ENCODE measurements around the gene HMG20A. TPM values are rescaled to one million over a fixed set of nuclear protein-coding genes. Genes with fewer than 3 reads are reported as not detected.
A peak's percentile ranks its signal among the peaks of the same experiment; 100 is the strongest.

The HMG20A gene
- total and polyA plus RNA-seq, 9 of the 15 experiments (the other 6 are each of a cell fraction or from before 2014, with no cell fraction given), result 25.0 to 68.1 (median 38.9) TPM

DNA sequence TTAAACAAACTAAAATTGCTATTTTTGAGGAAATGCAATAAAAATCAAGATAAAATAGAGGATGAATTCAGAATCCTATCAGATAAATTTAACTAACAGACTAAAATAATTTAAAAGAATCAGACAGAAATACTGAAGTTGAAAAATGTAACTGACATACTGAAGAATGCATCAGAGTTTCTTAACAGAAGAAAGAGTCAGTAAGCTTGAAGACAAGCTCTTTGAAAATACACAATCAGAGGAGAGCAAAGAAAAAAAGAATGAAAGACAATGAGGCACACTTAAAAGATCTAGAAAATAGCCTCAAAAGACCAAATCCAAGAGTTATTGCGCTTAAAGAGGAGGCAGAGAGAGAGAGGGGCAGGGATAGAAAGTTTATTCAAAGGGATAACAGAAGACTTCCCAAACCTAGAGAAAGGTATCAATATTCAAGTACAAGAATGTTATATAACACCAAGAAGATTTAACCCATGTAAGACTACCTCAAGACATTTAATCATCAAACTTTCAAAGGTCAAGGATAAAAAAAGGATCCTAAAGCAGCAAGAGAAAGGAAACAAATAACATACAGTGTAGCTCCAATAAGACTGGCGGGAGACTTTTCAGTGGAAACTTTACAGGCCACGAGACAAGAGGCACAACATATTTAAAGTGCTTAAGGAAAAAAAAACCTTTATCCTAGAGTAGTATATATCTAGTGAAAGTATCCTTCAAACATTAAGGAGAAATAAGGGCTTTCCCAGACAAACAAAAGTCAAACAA is 25.5 kb upstream of the HMG20A start:
- POLR2A ChIA-PET, result no interaction called here

More for the DNA sequence above, 25.5 kb upstream of the HMG20A start:
- H4K20me1 ChIP-seq (replicated peaks; ENCODE audit: control insufficient read depth, insufficient read depth, low read length), result no peaks in the 10 kb centered on the region; the same call in 1 of the 2 replicates
- H3K9me3 ChIP-seq (replicated peaks; ENCODE audit: control insufficient read depth, insufficient read depth, low read depth, low read length), result 0 out of 2 replicates have a peak, but pooled peaks cover 2% of the 10 kb centered on the region
- no peak for DNase-seq (ENCODE audit: extremely low read depth in 1 of 4, low spot score in 3 of 4)
- no peak overlapping the region for H3K4me2 ChIP-seq (ENCODE audit: insufficient read depth, low read length)
- FAIRE-seq, result no peak
- CTCF ChIA-PET (ENCODE audit: low intra/inter-chr PET ratio), result no interaction called here
- H3K9ac ChIP-seq (ENCODE audit: insufficient read depth in 1 of 2, low read depth in 2 of 2, low read length in 2 of 2), result no peak overlapping the region
- H3K27ac ChIP-seq (ENCODE audit: extremely low read depth, low read depth, low read length), result no peak overlapping the region
- H3K4me3 ChIP-seq, result no peak overlapping the region
- no peak overlapping the region for H2AFZ ChIP-seq (ENCODE audit: low read depth, low read length)
- TF ChIP-seq E2F6 (IDR thresholded peaks at IDR 0.05; ENCODE audit: borderline replicate concordance in 1 of 2, extremely low read depth in 1 of 2, insufficient read depth in 1 of 2, insufficient read length in 1 of 2, low read depth in 1 of 2, low read length in 1 of 2, poor library complexity in 1 of 2, severe bottlenecking in 1 of 2), result no peak
- TF ChIP-seq TRIM24 (IDR thresholded peaks at IDR 0.05), result 0 out of 4 replicates have a peak, but pooled peaks of 1 of the 2 experiments have one; percentile 10
- peak in 1 of 2 experiments; percentile 40; a peak in 1 of 3 replicates for TF ChIP-seq CBX3 (IDR thresholded peaks at IDR 0.05; ENCODE audit: borderline replicate concordance in 1 of 2, low read length in 2 of 2)
- no peak for TF ChIP-seq OTX1 (CRISPR knock-in tag; IDR thresholded peaks at IDR 0.05)
- H3K4me1 ChIP-seq (replicated peaks in 1 of 2; ENCODE audit: control insufficient read depth in 2 of 2, insufficient read depth in 2 of 2, low read length in 2 of 2), result no peaks in the 10 kb centered on the region
- 85% methylated on average over 3 of the region's 3 CpGs for WGBS (ENCODE audit: insufficient coverage, low coverage, missing lambda C conversion rate)
- no peaks in the 10 kb centered on the region for H3K27me3 ChIP-seq (ENCODE audit: control insufficient read depth in 2 of 2, insufficient read depth in 2 of 2, low read length in 2 of 2)
- no peaks in the 10 kb centered on the region for H3K9me1 ChIP-seq (ENCODE audit: control insufficient read depth, insufficient read depth, low read length)
- no peaks in the 10 kb centered on the region for H3K36me3 ChIP-seq (ENCODE audit: control insufficient read depth, insufficient read depth, low read length)
- no TSS peak for BruUV-seq (replicated peaks)
- peaks cover 49% of the 10 kb centered on the region for H3K79me2 ChIP-seq (ENCODE audit: control insufficient read depth, insufficient read depth, low read length)
- in situ Hi-C loops (cut with MboI), result no loop called here
- no peak for ATAC-seq
- intact Hi-C loops (cut with micrococcal nuclease), result no loop called here
